Activated CD8-positive, alpha-beta memory T cell treated with anti-CD3 and anti-CD28 coated beads, Interleukin-2, amount 10 ng/mL, durations not matched to agents 7 days and 5 days (primary cell): Measurements from ENCODE around the gene GH1. TPM values are rescaled to one million over a fixed set of nuclear protein-coding genes. Genes with fewer than 3 reads are reported as not detected.
A peak's percentile ranks its signal among the peaks of the same experiment; 100 is the strongest.
"Not testable (repeated sequence)": the region's sequence is repeated elsewhere in the genome, so short reads cannot be mapped to it uniquely, and the experiment has no call there.

Experiments used
- ATAC-seq: fragments of 150-1000 bp; cut with Tn5 transposase; one replicate; pipeline ENCODE4 v1.10.0; 2021; ENCODE audit warnings: moderate library complexity
- CTCF ChIA-PET: fragments of 350-600 bp; sonication (Branson Sonifier 250); formaldehyde crosslinking; loops from one replicate; lab custom pipeline; 2021; ENCODE audit warnings: antibody characterized with exemption; lab: Charles Lee
- DNase-seq: peaks from one replicate; pipeline ENCODE4 v3.0.0-alpha.2; 2020
- H3K27ac Mint-ChIP-seq: one replicate; pipeline ENCODE4 v1.8.0; 2021; ENCODE audit warnings: mild to moderate bottlenecking, mixed read lengths
- H3K27me3 Mint-ChIP-seq: one replicate; pipeline ENCODE4 v1.8.0; 2021; ENCODE audit warnings: mixed read lengths
- H3K36me3 Mint-ChIP-seq: one replicate; pipeline ENCODE4 v1.8.0; 2021; ENCODE audit warnings: mild to moderate bottlenecking, mixed read lengths
- H3K4me1 Mint-ChIP-seq: one replicate; pipeline ENCODE4 v1.8.0; 2021; ENCODE audit warnings: mixed read lengths
- H3K4me3 Mint-ChIP-seq: one replicate; pipeline ENCODE4 v1.8.0; 2021; ENCODE audit warnings: mild to moderate bottlenecking, moderate library complexity, mixed read lengths
- H3K9me3 Mint-ChIP-seq: one replicate; pipeline ENCODE4 v1.8.0; 2022; ENCODE audit warnings: low read depth, mixed read lengths
- total RNA-seq, 2 experiments: library from RNA; stranded (reverse); gene quantifications; one replicate each; pipeline ENCODE4 v1.2.3, GENCODE V29; 2021

GH1 gene
- not detected for total RNA-seq

GRCh38 chr17:63918789-63919305 is at the start of gene GH1:
Gene GH1, minus strand, starts transcription at chr17:63918839. Its CDS starts 63 bp downstream, at chr17:63918776.
- CTCF ChIA-PET = interaction anchor here (0.8 to 5.6 kb wide), 42 partner anchors 8 to 430 kb away, joined by 3 to 94 read pairs (median 6); partner anchors contain the start of genes CD79B, CSHL1, ERN1 and ICAM2
- not testable (repeated sequence) for H3K9me3 Mint-ChIP-seq, H3K27ac Mint-ChIP-seq, H3K4me3 Mint-ChIP-seq, H3K36me3 Mint-ChIP-seq, H3K4me1 Mint-ChIP-seq, DNase-seq, ATAC-seq
- H3K27me3 Mint-ChIP-seq = peaks cover 11% of the 10 kb centered on the region

- DNase-seq (no peak), ATAC-seq (no peak)
- CTCF ChIA-PET = interaction anchor here (0.7 to 2.7 kb wide), 8 partner anchors 9 to 58 kb away, joined by 3 to 25 read pairs (median 5); no protein-coding TSS in a partner anchor
- Mint-ChIP-seq H3K27ac (no peak overlapping the region), H3K27me3 (peaks cover 10% of the 10 kb centered on the region), H3K4me1 (peaks cover 12% of the 10 kb centered on the region), H3K9me3 (no peaks in the 10 kb centered on the region), H3K36me3 (no peaks in the 10 kb centered on the region), H3K4me3 (no peak overlapping the region)
Observed at GRCh38 chr17:63967953-63968352, 49.3 kb upstream of the GH1 start.

- DNase-seq = peak; percentile 78
- Mint-ChIP-seq H3K4me1 (peaks cover 12% of the 10 kb centered on the region), H3K4me3 (no peak overlapping the region), H3K36me3 (no peaks in the 10 kb centered on the region), H3K27me3 (peaks cover 10% of the 10 kb centered on the region), H3K9me3 (no peaks in the 10 kb centered on the region), H3K27ac (no peak overlapping the region)
- ATAC-seq = peak; percentile 79
- CTCF ChIA-PET = interaction anchor here (1.0 to 2.7 kb wide), 4 partner anchors 20 to 56 kb away, joined by 3 to 25 read pairs (median 7); partner anchors contain the start of genes CSHL1 and ICAM2
Observed at GRCh38 chr17:63966646-63967264, 48.1 kb upstream of the GH1 start.

GRCh38 chr17:63963123-63963522 is 44.5 kb upstream of the GH1 start:
- H3K36me3 Mint-ChIP-seq = no peaks in the 10 kb centered on the region
- H3K9me3 Mint-ChIP-seq = no peaks in the 10 kb centered on the region
- ATAC-seq (no peak), DNase-seq (no peak)
- no peak overlapping the region for H3K27ac Mint-ChIP-seq
- H3K4me1 Mint-ChIP-seq = peaks cover 14% of the 10 kb centered on the region
- no peak overlapping the region for H3K4me3 Mint-ChIP-seq
- no peaks in the 10 kb centered on the region for H3K27me3 Mint-ChIP-seq
- CTCF ChIA-PET = interaction anchor here (2.4 kb wide), 1 partner anchor 16 kb away, joined by 10 read pairs; no protein-coding TSS in a partner anchor

GRCh38 chr17:63962298-63962744 is 43.7 kb upstream of the GH1 start:
- Mint-ChIP-seq H3K27me3 (no peaks in the 10 kb centered on the region), H3K4me1 (peaks cover 13% of the 10 kb centered on the region), H3K4me3 (no peak overlapping the region), H3K9me3 (no peaks in the 10 kb centered on the region), H3K27ac (no peak overlapping the region), H3K36me3 (no peaks in the 10 kb centered on the region)
- CTCF ChIA-PET = interaction anchor here (1.1 to 1.9 kb wide), 3 partner anchors 23 to 63 kb away, joined by 3 to 6 read pairs (median 3); no protein-coding TSS in a partner anchor
- no peak for ATAC-seq
- DNase-seq = no peak

GRCh38 chr17:63961355-63962212 is 42.9 kb upstream of the GH1 start:
- ATAC-seq (peak; percentile 60), DNase-seq (peak; percentile 54)
- Mint-ChIP-seq H3K27me3 (no peaks in the 10 kb centered on the region), H3K27ac (no peak overlapping the region), H3K36me3 (no peaks in the 10 kb centered on the region), H3K4me3 (no peak overlapping the region), H3K9me3 (no peaks in the 10 kb centered on the region), H3K4me1 (peaks cover 6% of the 10 kb centered on the region)
- CTCF ChIA-PET = interaction anchor here (1.0 to 1.9 kb wide), 7 partner anchors 13 to 64 kb away, joined by 3 to 6 read pairs (median 3); no protein-coding TSS in a partner anchor

GRCh38 chr17:63960430-63960829 is 41.8 kb upstream of the GH1 start:
- H3K27me3 Mint-ChIP-seq = no peaks in the 10 kb centered on the region
- H3K4me1 Mint-ChIP-seq = peaks cover 2% of the 10 kb centered on the region
- H3K4me3 Mint-ChIP-seq = no peak overlapping the region
- no peaks in the 10 kb centered on the region for H3K9me3 Mint-ChIP-seq
- CTCF ChIA-PET = interaction anchor here (1.2 kb wide), 1 partner anchor 111 kb away, joined by 4 read pairs; no protein-coding TSS in a partner anchor
- no peak for DNase-seq
- ATAC-seq = no peak
- no peaks in the 10 kb centered on the region for H3K36me3 Mint-ChIP-seq
- H3K27ac Mint-ChIP-seq = no peak overlapping the region

GRCh38 chr17:63960006-63960405 is 41.4 kb upstream of the GH1 start:
- DNase-seq = no peak
- Mint-ChIP-seq H3K4me1 (peaks cover 4% of the 10 kb centered on the region), H3K27ac (no peak overlapping the region), H3K4me3 (no peak overlapping the region), H3K27me3 (no peaks in the 10 kb centered on the region), H3K9me3 (no peaks in the 10 kb centered on the region), H3K36me3 (no peaks in the 10 kb centered on the region)
- ATAC-seq = no peak
- CTCF ChIA-PET = interaction anchor here (1.2 to 1.4 kb wide), 2 partner anchors 65 to 111 kb away, joined by 3 to 4 read pairs; no protein-coding TSS in a partner anchor

- H3K27me3 Mint-ChIP-seq = no peaks in the 10 kb centered on the region
- CTCF ChIA-PET = interaction anchor here (1.0 to 5.5 kb wide), 7 partner anchors 10 to 70 kb away, joined by 3 to 23 read pairs (median 6); partner anchors contain the start of gene GH1
- ATAC-seq = no peak
- no peak overlapping the region for H3K4me3 Mint-ChIP-seq
- no peak overlapping the region for H3K27ac Mint-ChIP-seq
- peaks cover 21% of the 10 kb centered on the region for H3K4me1 Mint-ChIP-seq
- H3K36me3 Mint-ChIP-seq = no peaks in the 10 kb centered on the region
- no peaks in the 10 kb centered on the region for H3K9me3 Mint-ChIP-seq
- DNase-seq = no peak
Observed at GRCh38 chr17:63956296-63956920, 37.8 kb upstream of the GH1 start.

GRCh38 chr17:63955791-63956190 is 37.2 kb upstream of the GH1 start:
- no peaks in the 10 kb centered on the region for H3K36me3 Mint-ChIP-seq
- H3K27ac Mint-ChIP-seq = no peak overlapping the region
- no peak for DNase-seq
- CTCF ChIA-PET = interaction anchor here (1.0 to 5.5 kb wide), 7 partner anchors 10 to 70 kb away, joined by 3 to 23 read pairs (median 6); partner anchors contain the start of gene GH1
- H3K9me3 Mint-ChIP-seq = no peaks in the 10 kb centered on the region
- no peaks in the 10 kb centered on the region for H3K27me3 Mint-ChIP-seq
- peaks cover 20% of the 10 kb centered on the region for H3K4me1 Mint-ChIP-seq
- no peak overlapping the region for H3K4me3 Mint-ChIP-seq
- no peak for ATAC-seq

- H3K4me3 Mint-ChIP-seq = no peak overlapping the region
- no peak overlapping the region for H3K27ac Mint-ChIP-seq
- no peaks in the 10 kb centered on the region for H3K36me3 Mint-ChIP-seq
- CTCF ChIA-PET = interaction anchor here (1.1 to 5.5 kb wide), 7 partner anchors 9 to 178 kb away, joined by 3 to 23 read pairs (median 9); partner anchors contain the start of gene GH1
- peaks cover 20% of the 10 kb centered on the region for H3K4me1 Mint-ChIP-seq
- no peaks in the 10 kb centered on the region for H3K9me3 Mint-ChIP-seq
- DNase-seq (no peak), ATAC-seq (no peak)
- no peaks in the 10 kb centered on the region for H3K27me3 Mint-ChIP-seq
Observed at GRCh38 chr17:63955232-63955631, 36.6 kb upstream of the GH1 start.

GRCh38 chr17:63954402-63955063 is 35.9 kb upstream of the GH1 start:
- Mint-ChIP-seq H3K27ac (peak overlapping the region; percentile 63), H3K9me3 (no peaks in the 10 kb centered on the region), H3K36me3 (no peaks in the 10 kb centered on the region), H3K27me3 (no peaks in the 10 kb centered on the region), H3K4me3 (no peak overlapping the region), H3K4me1 (peaks cover 20% of the 10 kb centered on the region)
- DNase-seq = peak; percentile 61
- peak; percentile 64 for ATAC-seq
- CTCF ChIA-PET = interaction anchor here (0.7 to 5.5 kb wide), 10 partner anchors 9 to 179 kb away, joined by 3 to 23 read pairs (median 4); partner anchors contain the start of gene GH1
